ENCODE results near the gene MAGI2.

DNA sequence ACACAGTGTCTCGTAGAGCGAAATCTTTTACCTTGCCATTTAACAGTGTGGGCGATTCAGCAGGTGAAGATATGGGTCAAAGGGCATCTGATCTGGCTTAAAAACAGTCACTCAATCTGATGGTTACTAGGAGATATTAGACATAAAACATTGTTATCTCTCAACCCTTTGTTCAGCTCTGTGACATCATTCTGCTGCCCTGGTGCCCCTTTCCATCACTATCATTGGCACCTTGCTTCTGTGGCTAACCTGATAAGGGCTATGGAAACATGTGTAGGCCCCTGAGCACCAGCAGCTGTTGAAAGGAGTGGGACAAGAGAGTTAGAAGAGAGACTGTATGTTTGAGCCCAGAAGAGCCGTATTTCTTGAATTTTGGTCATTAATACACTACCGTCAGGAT is 1004.6 kb downstream of the MAGI2 start:
- TF ChIP-seq, protein P1, sequence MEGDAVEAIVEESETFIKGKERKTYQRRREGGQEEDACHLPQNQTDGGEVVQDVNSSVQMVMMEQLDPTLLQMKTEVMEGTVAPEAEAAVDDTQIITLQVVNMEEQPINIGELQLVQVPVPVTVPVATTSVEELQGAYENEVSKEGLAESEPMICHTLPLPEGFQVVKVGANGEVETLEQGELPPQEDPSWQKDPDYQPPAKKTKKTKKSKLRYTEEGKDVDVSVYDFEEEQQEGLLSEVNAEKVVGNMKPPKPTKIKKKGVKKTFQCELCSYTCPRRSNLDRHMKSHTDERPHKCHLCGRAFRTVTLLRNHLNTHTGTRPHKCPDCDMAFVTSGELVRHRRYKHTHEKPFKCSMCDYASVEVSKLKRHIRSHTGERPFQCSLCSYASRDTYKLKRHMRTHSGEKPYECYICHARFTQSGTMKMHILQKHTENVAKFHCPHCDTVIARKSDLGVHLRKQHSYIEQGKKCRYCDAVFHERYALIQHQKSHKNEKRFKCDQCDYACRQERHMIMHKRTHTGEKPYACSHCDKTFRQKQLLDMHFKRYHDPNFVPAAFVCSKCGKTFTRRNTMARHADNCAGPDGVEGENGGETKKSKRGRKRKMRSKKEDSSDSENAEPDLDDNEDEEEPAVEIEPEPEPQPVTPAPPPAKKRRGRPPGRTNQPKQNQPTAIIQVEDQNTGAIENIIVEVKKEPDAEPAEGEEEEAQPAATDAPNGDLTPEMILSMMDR (IDR thresholded peaks at IDR 0.05; ENCODE audit: insufficient read depth, low read length, poor library complexity, severe bottlenecking) = no peak
- TF ChIP-seq EZH2phosphoT487 (conservative IDR thresholded peaks at IDR 0.05; ENCODE audit: low read length) = no peak
